GM10847 (cell line): ENCODE data around the gene CCDC73.

Experiments
- POLR2A ChIP-seq: IDR thresholded peaks from 2 replicates; pipeline ENCODE4 v1.6.1; 2011; ENCODE audit not compliant: insufficient read length; ENCODE audit errors: extremely low read depth

The CCDC73 gene

GRCh38 chr11:32820497-32820896 is 26.0 kb upstream of the CCDC73 start:
- TF ChIP-seq POLR2A, result no peak

GRCh38 chr11:32819187-32819586 is 24.7 kb upstream of the CCDC73 start:
- TF ChIP-seq POLR2A, result no peak

GRCh38 chr11:32817852-32818183 is 23.4 kb upstream of the CCDC73 start:
- no peak for TF ChIP-seq POLR2A

DNA sequence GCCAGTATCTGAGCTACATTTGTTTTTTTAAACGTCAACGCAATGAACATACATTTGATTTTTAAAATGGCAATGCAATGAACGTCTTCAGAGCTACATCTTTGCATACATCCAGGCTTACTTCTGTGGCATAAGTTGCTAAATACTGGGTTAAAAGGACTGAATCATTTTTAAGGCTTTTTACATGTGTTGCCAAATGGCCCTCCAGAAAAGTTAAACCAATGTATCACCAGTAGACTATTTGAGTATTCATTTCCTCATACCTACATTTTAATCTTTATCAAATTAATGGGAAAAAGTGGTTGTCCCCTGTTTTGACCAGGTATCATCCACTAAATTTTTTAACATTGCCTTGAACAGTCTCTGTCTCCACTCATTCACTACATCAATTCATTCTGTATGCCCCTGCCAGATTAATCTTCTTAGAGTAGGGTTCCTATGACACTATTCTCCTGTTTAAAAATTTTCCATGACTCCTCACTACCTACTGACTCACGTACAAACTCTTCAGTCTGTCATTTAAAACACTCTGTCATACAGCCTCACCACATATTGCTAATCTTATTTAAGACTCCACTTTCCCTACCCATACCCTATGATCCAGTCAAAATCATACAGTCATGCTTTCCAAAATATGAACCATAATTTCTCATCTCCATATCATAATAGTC is 22.9 kb upstream of the CCDC73 start:
- TF ChIP-seq POLR2A, result no peak

- no peak for TF ChIP-seq POLR2A
These were observed 14.9 kb upstream of the CCDC73 start for GRCh38 chr11:32809313-32809712.

DNA sequence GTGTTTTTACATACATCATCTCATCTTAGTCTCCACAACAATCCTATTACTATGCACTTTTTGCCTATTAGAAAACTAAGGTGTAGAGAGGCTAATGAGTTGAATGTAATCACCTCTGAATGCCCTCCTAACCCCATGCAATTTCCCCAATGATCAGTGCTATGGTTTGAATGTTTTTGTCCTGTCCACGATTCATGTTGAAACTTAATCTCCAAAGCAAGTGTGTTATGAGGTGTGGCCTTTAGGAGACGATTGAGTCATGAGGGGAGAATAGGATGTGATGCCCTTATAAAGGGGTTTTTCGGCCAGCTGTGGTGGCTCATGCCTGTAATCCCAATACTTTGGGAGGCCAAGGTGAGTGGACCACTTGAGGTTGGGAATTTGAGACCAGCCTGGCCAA is 2.0 kb upstream of the CCDC73 start:
- TF ChIP-seq POLR2A, result no peak

DNA sequence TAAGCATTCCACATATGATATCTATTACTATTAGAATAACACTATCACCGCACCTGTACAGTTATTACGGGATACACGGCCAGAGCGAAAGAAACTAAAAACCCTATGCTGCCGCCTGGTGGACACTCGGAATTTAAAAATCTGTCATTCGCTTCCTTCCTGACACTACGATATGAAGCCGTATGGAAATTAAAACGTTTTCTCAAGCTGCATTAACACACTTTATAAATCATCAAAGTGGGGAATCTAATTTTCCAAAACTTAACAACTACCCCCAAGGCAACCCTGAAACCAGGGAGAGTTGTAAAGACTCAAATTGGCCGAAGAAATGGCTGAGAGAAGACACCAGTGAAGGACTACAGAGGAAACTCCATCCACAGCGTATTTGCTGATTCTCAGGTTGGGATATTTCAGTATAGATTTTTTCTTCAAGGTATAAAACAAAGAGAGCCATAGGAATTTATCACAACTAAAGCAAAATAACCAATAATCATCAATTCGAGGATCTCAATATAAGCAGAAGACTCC is 1.4 kb downstream of the CCDC73 start:
- TF ChIP-seq POLR2A, result no peak

GRCh38 chr11:32792111-32792947 is 2.1 kb downstream of the CCDC73 start:
- TF ChIP-seq POLR2A, result no peak

DNA sequence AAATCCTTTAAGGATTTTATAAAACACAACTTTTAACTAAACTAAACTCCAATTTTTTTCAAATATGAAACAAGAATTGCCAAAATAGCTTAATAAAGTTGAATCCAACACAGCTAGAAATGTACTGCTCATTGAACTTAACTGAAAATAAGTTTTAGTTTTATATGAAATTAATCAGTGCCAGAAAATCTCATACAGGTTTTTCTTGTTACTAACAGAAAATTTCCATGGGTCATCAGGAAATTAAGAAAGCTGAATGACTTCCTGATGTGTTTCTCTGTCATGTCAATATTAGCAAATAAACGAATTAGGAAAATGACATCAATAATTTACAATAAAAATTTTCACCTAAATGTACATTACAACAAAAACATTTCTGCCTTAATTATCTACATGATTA is 3.5 kb downstream of the CCDC73 start:
- no peak for TF ChIP-seq POLR2A

GRCh38 chr11:32786811-32787210 is 7.7 kb downstream of the CCDC73 start:
- no peak for TF ChIP-seq POLR2A

GRCh38 chr11:32785262-32785661 is 9.2 kb downstream of the CCDC73 start:
- no peak for TF ChIP-seq POLR2A

DNA sequence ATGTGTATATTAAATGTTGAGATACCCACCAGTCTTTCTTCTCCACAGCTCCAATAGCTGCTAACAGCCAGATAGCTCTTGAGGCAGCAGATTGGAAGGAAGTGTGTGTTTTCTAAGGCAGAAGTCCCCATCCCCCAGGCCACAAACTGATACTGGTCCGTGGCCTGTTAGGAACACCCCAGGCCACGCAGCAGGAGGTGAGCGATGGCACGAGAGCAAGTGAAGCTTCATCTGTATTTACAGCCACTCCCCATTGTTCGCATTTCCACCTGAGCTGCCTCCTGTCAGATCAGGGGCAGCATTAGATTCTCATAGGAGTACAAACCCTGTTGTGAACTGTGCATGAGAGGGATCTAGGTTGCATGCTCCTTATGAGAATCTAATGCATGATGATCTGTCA is 12.7 kb downstream of the CCDC73 start:
- TF ChIP-seq POLR2A, result no peak

DNA sequence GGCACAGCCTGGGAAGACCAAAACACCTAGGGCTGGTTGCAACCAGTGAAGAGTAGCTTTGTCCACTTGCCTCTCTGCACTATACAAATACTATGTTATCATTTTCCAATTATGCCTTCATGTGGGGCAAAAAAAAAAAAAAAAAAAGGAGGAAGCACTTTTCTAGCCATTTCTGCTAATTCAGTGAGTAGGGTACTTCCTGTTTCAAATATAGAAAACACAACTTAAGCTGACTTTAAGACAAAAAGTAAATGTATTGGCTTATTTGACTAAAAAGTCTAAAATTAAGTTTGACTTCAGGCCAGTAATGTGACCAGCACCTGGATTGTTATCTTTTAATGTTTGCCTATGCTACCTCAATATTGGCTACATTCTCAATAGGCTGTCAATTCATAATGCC is 15.3 kb downstream of the CCDC73 start:
- TF ChIP-seq POLR2A, result no peak

GRCh38 chr11:32775908-32776307 is 18.6 kb downstream of the CCDC73 start:
- no peak for TF ChIP-seq POLR2A

DNA sequence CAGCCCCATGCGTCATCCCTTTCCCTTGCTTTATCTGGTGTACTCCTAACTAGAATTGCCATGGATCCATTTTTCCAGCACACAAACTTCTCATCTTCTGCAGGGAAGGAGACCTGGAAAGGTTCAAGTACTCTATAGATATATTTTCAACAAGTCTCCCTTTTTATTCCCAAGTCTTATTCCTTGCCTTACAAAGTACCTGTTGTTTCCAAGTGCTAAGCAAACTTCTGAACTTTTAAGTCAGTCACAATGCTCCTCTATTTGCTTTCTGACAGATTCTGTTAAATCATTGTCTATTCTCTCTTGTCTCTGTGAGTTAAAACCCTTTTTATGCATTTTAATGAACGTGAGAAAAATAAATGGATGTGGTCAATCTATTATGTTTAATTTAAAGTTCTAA is 20.4 kb downstream of the CCDC73 start:
- TF ChIP-seq POLR2A, result no peak

DNA sequence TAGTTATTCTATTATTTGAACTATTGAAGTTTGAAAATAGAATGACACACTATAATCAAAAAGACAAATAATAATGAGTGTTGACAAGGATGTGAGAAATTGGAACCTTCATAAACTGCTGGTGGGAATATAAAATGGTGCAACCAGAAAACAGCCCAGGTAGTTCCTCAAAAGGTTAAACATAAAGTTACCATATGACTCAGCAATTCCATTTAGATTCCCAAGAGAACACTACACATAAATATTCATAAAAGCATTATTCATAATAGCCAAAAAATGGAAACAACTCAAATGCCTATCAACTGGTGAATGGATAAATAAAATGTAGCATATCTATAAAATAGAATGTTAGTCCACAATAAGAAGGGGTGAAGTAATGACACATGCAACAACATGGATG is 21.7 kb downstream of the CCDC73 start:
- no peak for TF ChIP-seq POLR2A

DNA sequence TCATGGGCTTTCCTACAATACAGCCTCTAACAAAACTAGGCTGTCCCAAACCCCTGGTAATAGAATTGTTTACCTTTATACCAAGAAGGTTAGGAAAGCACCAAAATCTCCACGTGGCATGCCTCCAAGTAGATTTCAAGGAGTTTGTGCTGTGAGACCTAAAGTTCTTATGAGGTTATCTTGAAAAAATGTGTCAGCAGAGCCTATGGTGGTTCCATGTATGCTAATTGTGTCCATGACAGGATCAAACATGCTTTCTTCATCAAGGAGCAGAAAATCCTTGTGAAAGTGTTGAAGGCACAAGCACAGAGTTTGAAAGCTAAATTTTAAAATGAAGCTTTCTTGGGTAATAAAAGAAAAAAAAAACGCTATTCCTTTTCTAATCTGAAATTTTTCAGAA is 36.2 kb downstream of the CCDC73 start:
- no peak for TF ChIP-seq POLR2A

- TF ChIP-seq POLR2A, result no peak
These were observed 42.5 kb downstream of the CCDC73 start for GRCh38 chr11:32752001-32752400.
